GM12801 (cell line): ENCODE results near the gene ERI3.

ENCODE experiments used
- CTCF ChIP-seq: IDR thresholded peaks from one replicate; pipeline ENCODE4 v1.5.1; 2011; ENCODE audit warnings: control low read depth; ENCODE audit not compliant: insufficient read length; ENCODE audit errors: extremely low read depth

ERI3 gene

GRCh38 chr1:44323947-44324346, 31.1 kb downstream of the ERI3 start:
- TF ChIP-seq CTCF = no peak

DNA sequence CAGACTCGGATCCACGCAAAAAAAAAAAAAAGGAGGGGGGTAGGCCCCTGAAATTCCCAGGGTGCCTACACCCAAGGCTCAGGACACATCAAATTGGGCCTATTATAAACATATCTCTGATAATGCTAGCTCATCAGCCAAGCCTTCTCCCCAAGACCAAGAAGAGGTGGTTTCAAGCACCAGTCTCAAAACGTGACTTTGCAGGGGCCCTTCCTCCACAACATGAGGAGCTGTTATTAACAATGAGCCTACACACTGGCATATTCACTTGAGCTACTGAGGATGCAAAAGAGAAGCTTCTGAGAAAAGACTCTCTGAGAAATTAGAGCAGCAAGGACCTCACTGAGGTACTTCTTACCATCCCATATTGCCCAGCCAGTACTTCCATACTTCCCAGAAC, 32.7 kb downstream of the ERI3 start:
- TF ChIP-seq CTCF = no peak

- no peak for TF ChIP-seq CTCF
Measured at GRCh38 chr1:44321466-44321865, 33.6 kb downstream of the ERI3 start.

GRCh38 chr1:44318097-44319088, 36.7 kb downstream of the ERI3 start:
- TF ChIP-seq CTCF = no peak

DNA sequence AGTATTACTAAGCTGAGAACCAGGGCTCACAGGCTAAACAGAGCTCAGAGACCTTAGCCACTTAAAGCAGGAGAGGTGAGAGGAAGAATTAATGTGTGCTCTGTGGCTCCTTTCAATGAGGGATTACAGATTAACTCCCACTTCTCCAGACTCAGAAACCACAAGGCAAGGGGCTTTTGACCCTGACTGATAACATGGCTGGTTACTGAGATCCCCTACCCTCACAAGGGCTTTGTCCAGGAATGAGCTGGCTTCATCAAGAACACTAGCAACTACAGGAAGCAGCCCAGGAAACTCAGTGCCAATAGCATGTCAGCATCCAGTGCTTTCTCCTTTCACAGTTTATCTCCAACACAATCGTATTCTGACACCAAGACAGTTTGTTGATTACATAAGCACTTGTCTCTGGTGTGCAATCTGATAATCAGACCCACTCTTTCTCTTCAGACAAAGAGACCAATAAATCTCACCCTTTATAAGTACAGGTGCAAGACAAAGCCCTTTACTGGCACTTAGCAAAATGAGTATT, 38.8 kb downstream of the ERI3 start:
- no peak for TF ChIP-seq CTCF

GRCh38 chr1:44315521-44315920, 39.5 kb downstream of the ERI3 start:
- no peak for TF ChIP-seq CTCF

- TF ChIP-seq CTCF = no peak
Measured at GRCh38 chr1:44314452-44314851, 40.6 kb downstream of the ERI3 start.
